ENCODE measurements around the gene LMX1A.

LMX1A gene

DNA sequence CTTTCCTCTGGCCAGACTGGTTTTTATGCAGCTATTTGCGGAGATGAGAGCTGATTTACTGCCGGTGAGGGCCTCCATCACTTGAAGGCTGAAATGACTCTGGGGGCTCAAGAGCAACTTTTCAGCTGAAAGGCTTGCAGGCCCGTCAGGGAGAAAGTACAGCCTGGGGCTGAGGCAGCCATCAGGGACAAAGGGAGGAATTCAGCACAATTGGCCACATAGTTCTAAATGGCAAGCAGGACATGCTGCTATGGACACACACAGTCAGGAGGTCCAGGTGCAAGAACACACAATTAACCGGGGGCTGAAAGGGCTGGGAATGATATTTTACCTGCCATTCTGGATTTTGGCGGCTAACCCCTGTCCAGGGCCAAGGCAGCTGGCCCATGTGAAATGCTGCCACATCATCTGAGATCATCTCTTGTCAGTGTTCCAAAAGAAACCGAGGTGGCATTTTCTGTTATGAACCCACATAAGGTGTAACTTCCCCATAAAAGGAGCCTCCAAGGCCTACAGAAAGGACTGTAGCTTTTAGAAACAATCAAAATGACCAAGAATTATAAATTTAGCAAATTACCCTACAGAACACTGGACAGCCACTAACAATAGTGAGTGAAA, 58.2 kb downstream of the LMX1A start:
- TF ChIP-seq TCF12 (IDR thresholded peaks at IDR 0.05; ENCODE audit: low read depth) (no peak), EGR1 (IDR thresholded peaks at IDR 0.05) (no peak), CEBPB (IDR thresholded peaks at IDR 0.05) (no peak), ZBTB7A (IDR thresholded peaks at IDR 0.05; ENCODE audit: low read depth) (no peak), TEAD4 (IDR thresholded peaks at IDR 0.05) (no peak), RAD21 (IDR thresholded peaks at IDR 0.05; ENCODE audit: low read depth) (no peak), CREB1 (IDR thresholded peaks at IDR 0.05; ENCODE audit: low read depth) (no peak)
- TF ChIP-seq, protein P1, sequence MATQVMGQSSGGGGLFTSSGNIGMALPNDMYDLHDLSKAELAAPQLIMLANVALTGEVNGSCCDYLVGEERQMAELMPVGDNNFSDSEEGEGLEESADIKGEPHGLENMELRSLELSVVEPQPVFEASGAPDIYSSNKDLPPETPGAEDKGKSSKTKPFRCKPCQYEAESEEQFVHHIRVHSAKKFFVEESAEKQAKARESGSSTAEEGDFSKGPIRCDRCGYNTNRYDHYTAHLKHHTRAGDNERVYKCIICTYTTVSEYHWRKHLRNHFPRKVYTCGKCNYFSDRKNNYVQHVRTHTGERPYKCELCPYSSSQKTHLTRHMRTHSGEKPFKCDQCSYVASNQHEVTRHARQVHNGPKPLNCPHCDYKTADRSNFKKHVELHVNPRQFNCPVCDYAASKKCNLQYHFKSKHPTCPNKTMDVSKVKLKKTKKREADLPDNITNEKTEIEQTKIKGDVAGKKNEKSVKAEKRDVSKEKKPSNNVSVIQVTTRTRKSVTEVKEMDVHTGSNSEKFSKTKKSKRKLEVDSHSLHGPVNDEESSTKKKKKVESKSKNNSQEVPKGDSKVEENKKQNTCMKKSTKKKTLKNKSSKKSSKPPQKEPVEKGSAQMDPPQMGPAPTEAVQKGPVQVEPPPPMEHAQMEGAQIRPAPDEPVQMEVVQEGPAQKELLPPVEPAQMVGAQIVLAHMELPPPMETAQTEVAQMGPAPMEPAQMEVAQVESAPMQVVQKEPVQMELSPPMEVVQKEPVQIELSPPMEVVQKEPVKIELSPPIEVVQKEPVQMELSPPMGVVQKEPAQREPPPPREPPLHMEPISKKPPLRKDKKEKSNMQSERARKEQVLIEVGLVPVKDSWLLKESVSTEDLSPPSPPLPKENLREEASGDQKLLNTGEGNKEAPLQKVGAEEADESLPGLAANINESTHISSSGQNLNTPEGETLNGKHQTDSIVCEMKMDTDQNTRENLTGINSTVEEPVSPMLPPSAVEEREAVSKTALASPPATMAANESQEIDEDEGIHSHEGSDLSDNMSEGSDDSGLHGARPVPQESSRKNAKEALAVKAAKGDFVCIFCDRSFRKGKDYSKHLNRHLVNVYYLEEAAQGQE (IDR thresholded peaks at IDR 0.05; ENCODE audit: low read depth) = no peak
- TF ChIP-seq, protein P2, sequence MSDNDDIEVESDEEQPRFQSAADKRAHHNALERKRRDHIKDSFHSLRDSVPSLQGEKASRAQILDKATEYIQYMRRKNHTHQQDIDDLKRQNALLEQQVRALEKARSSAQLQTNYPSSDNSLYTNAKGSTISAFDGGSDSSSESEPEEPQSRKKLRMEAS (IDR thresholded peaks at IDR 0.05) = no peak

GRCh38 chr1:165296205-165296604, 60.3 kb downstream of the LMX1A start:
- TF ChIP-seq CEBPB (IDR thresholded peaks at IDR 0.05) = no peak

DNA sequence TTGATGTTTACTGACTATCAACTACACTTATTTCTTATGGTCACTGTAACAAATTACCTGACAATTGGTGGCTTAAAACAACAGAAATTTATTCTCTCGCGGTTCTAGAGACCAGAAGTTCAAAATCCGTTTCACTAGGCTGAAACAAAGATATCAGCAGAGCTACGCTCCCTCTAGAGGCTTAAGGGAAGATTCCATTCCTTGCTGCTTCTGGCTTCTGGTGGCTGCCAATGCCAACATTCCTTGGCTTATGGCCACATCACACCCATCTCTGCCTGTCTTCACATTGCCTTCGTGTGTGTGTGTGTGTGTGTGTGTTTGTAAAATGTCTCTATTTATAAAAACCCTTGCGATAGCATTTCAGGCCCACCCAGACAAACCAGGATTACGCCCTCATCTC, 66.4 kb downstream of the LMX1A start:
- TF ChIP-seq, protein P2 (IDR thresholded peaks at IDR 0.05) = no peak
- TF ChIP-seq TEAD4 (IDR thresholded peaks at IDR 0.05) (no peak), TCF12 (IDR thresholded peaks at IDR 0.05; ENCODE audit: low read depth) (no peak), EP300 (IDR thresholded peaks at IDR 0.05; ENCODE audit: borderline replicate concordance) (no peak), ZBTB7A (IDR thresholded peaks at IDR 0.05; ENCODE audit: low read depth) (no peak), USF1 (IDR thresholded peaks at IDR 0.05) (no peak), CEBPB (IDR thresholded peaks at IDR 0.05) (no peak), NFIC (IDR thresholded peaks at IDR 0.05) (no peak), RAD21 (IDR thresholded peaks at IDR 0.05; ENCODE audit: low read depth) (no peak), EGR1 (IDR thresholded peaks at IDR 0.05) (no peak), TAF1 (IDR thresholded peaks at IDR 0.05; ENCODE audit: low read depth) (no peak), CREB1 (IDR thresholded peaks at IDR 0.05; ENCODE audit: low read depth) (no peak), FOXM1 (IDR thresholded peaks at IDR 0.05; ENCODE audit: borderline replicate concordance, low read depth) (no peak), YY1 (IDR thresholded peaks at IDR 0.05; ENCODE audit: low read depth) (no peak)
- TF ChIP-seq, protein P1 (IDR thresholded peaks at IDR 0.05; ENCODE audit: low read depth) = no peak

GRCh38 chr1:165289556-165289955, 67.0 kb downstream of the LMX1A start:
- TF ChIP-seq, protein P1 (IDR thresholded peaks at IDR 0.05; ENCODE audit: low read depth) = no peak
- TF ChIP-seq CEBPB (IDR thresholded peaks at IDR 0.05) = no peak
- no peak for TF ChIP-seq FOXM1 (IDR thresholded peaks at IDR 0.05; ENCODE audit: borderline replicate concordance, low read depth)
- TF ChIP-seq TAF1 (IDR thresholded peaks at IDR 0.05; ENCODE audit: low read depth) = no peak
- TF ChIP-seq ZBTB7A (IDR thresholded peaks at IDR 0.05; ENCODE audit: low read depth) = no peak
- TF ChIP-seq YY1 (IDR thresholded peaks at IDR 0.05; ENCODE audit: low read depth) = no peak
- TF ChIP-seq USF1 (IDR thresholded peaks at IDR 0.05) = no peak
